H1 (cell line): ENCODE results near the gene WDR26. TPM values are rescaled to one million over a fixed set of nuclear protein-coding genes. Genes with fewer than 3 reads are reported as not detected.

ENCODE experiments used
- CTCF ChIA-PET: fragments of 300-600 bp; sonication (Branson Sonifier 250); formaldehyde crosslinking; loops from one replicate; lab custom pipeline; 2021; ENCODE audit not compliant: partially characterized antibody; lab: Charles Lee
- POLR2A ChIA-PET: fragments of 300-600 bp; sonication (Branson Sonifier 250); formaldehyde crosslinking; loops from one replicate; lab custom pipeline; 2021; ENCODE audit warnings: inconsistent platforms; ENCODE audit not compliant: partially characterized antibody; lab: Charles Lee
- DNase-seq, 2 experiments: peaks; one replicate each; pipeline versions ENCODE4 v3.0.0 to v3.0.0-alpha.2; 2010 to 2022; ENCODE audit warnings: low spot score in 2 of 2, low read depth in 1 of 2, mixed read lengths in 1 of 2
- FAIRE-seq: peaks from 2 replicates; lab custom pipeline; 2011; peaks lifted over from hg19 to GRCh38; lab: Jason Lieb, UNC
- H2AFZ ChIP-seq: 2 replicates; pipeline ENCODE4 v1.8.1; 2012; ENCODE audit warnings: low read length, inconsistent platforms
- H2AK5ac ChIP-seq: 2 replicates; pipeline ENCODE4 v1.6.1; 2013; ENCODE audit warnings: low read depth, low read length
- H2BK120ac ChIP-seq: replicated peaks from 2 replicates; pipeline ENCODE3; 2013; ENCODE audit warnings: low read depth, low read length, inconsistent platforms
- H2BK12ac ChIP-seq: 2 replicates; pipeline ENCODE4 v1.6.1; 2013; ENCODE audit warnings: low read depth, low read length
- H2BK15ac ChIP-seq: 2 replicates; pipeline ENCODE4 v1.6.1; 2013; ENCODE audit warnings: low read length
- H2BK20ac ChIP-seq: 2 replicates; pipeline ENCODE4 v1.6.1; 2013; ENCODE audit warnings: low read length
- H2BK5ac ChIP-seq: 2 replicates; pipeline ENCODE4 v1.6.1; 2013; ENCODE audit warnings: low read depth, low read length
- H3K14ac ChIP-seq: 2 replicates; pipeline ENCODE4 v1.6.1; 2013; ENCODE audit warnings: inconsistent platforms; ENCODE audit not compliant: insufficient read length
- H3K18ac ChIP-seq: 2 replicates; pipeline ENCODE4 v1.6.1; 2013; ENCODE audit warnings: low read length; ENCODE audit errors: extremely low read depth
- H3K23ac ChIP-seq: 2 replicates; pipeline ENCODE4 v1.6.1; 2013; ENCODE audit warnings: inconsistent platforms; ENCODE audit not compliant: insufficient read length
- H3K23me2 ChIP-seq: 2 replicates; pipeline ENCODE4 v1.6.1; 2013; ENCODE audit warnings: low read depth, low read length
- H3K27ac ChIP-seq: 2 replicates; pipeline ENCODE4 v1.6.1; 2011; ENCODE audit warnings: low read depth, low read length, inconsistent platforms
- H3K27me3 ChIP-seq, 4 experiments: replicated peaks in 1 of 4; 1 replicate in 1 of 4; 2 replicates in 3 of 4; pipeline versions ENCODE4 v1.6.1 to v1.8.1; 2011 to 2013; ENCODE audit warnings: low read length in 3 of 4, mild to moderate bottlenecking in 3 of 4, inconsistent platforms in 2 of 4, mixed read lengths in 2 of 4, moderate library complexity in 1 of 4; ENCODE audit not compliant: control insufficient read depth in 3 of 4, insufficient read depth in 3 of 4; ENCODE audit errors: extremely low read depth in 1 of 4
- H3K36me3 ChIP-seq, 4 experiments: 2 replicates each; pipeline versions ENCODE4 v1.6.1 to v1.8.1; 2011 to 2013; ENCODE audit warnings: mild to moderate bottlenecking in 4 of 4, low read length in 3 of 4, moderate library complexity in 2 of 4, control low read depth in 1 of 4, inconsistent platforms in 1 of 4; ENCODE audit not compliant: insufficient read depth in 4 of 4, control insufficient read depth in 2 of 4
- H3K4ac ChIP-seq: replicated peaks from 2 replicates; pipeline ENCODE3; 2013; ENCODE audit warnings: low read length, low read depth, mixed read lengths, inconsistent platforms; ENCODE audit not compliant: insufficient read length
- H3K4me1 ChIP-seq, 4 experiments: replicated peaks in 1 of 4; 1 replicate in 1 of 4; 2 replicates in 3 of 4; pipeline versions ENCODE4 v1.6.1 to v1.8.1; 2011 to 2013; ENCODE audit warnings: low read length in 3 of 4, inconsistent platforms in 2 of 4, mixed read lengths in 1 of 4; ENCODE audit not compliant: insufficient read depth in 4 of 4, control insufficient read depth in 3 of 4
- H3K4me2 ChIP-seq, 2 experiments: 2 replicates each; pipeline versions ENCODE4 v1.6.1 to v1.8.1; 2011 to 2013; ENCODE audit warnings: low read depth in 2 of 2, low read length in 2 of 2, control low read depth in 1 of 2, inconsistent platforms in 1 of 2, mild to moderate bottlenecking in 1 of 2; ENCODE audit not compliant: insufficient read depth in 1 of 2
- H3K4me3 ChIP-seq, 4 experiments: fragments of 200-600, 300-600 bp in 1 of 4; sonication (generic), shearing (Covaris generic), sonication (Bioruptor Twin) in 1 of 4; 2 replicates each; pipeline versions ENCODE4 v1.5.1 to v1.8.1; 2011 to 2016; ENCODE audit warnings: low read length in 4 of 4, low read depth in 3 of 4, control low read depth in 2 of 4, inconsistent platforms in 2 of 4, mild to moderate bottlenecking in 2 of 4, mixed read lengths in 1 of 4, moderate library complexity in 1 of 4; ENCODE audit not compliant: insufficient read depth in 2 of 4; ENCODE audit errors: extremely low read depth in 1 of 4
- H3K56ac ChIP-seq: replicated peaks from 2 replicates; pipeline ENCODE3; 2013; ENCODE audit warnings: low read depth, mild to moderate bottlenecking, mixed read lengths, low read length, inconsistent platforms; ENCODE audit not compliant: insufficient read length
- H3K79me1 ChIP-seq: 2 replicates; pipeline ENCODE4 v1.6.1; 2013; ENCODE audit warnings: low read depth, low read length, control low read depth
- H3K79me2 ChIP-seq, 2 experiments: 2 replicates each; pipeline versions ENCODE4 v1.6.1 to v1.8.1; 2012 to 2013; ENCODE audit warnings: low read length in 2 of 2, mild to moderate bottlenecking in 2 of 2, inconsistent platforms in 1 of 2; ENCODE audit not compliant: insufficient read depth in 2 of 2, control insufficient read depth in 1 of 2
- H3K9ac ChIP-seq, 4 experiments: replicated peaks in 1 of 4; 1 replicate in 1 of 4; 2 replicates in 3 of 4; pipeline versions ENCODE4 v1.6.1 to v1.8.1; 2011 to 2013; ENCODE audit warnings: low read depth in 3 of 4, low read length in 3 of 4, control low read depth in 2 of 4, mild to moderate bottlenecking in 2 of 4, moderate library complexity in 2 of 4, inconsistent platforms in 1 of 4; ENCODE audit errors: extremely low read depth in 1 of 4
- H3K9me3 ChIP-seq, 2 experiments: 2 replicates each; pipeline versions ENCODE4 v1.6.1 to v1.8.1; 2012 to 2013; ENCODE audit warnings: mild to moderate bottlenecking in 2 of 2, moderate library complexity in 2 of 2, control low read depth in 1 of 2, inconsistent platforms in 1 of 2, low read depth in 1 of 2, low read length in 1 of 2, mixed read lengths in 1 of 2; ENCODE audit not compliant: insufficient read depth in 2 of 2
- H4K20me1 ChIP-seq, 2 experiments: replicated peaks in 1 of 2; 2 replicates each; pipeline versions ENCODE3 to v1.8.1; 2011 to 2013; ENCODE audit warnings: inconsistent platforms in 2 of 2, low read length in 2 of 2, mild to moderate bottlenecking in 1 of 2; ENCODE audit not compliant: insufficient read depth in 2 of 2, control insufficient read depth in 1 of 2
- H4K5ac ChIP-seq: 2 replicates; pipeline ENCODE4 v1.6.1; 2013; ENCODE audit warnings: low read length, low read depth, mixed read lengths, inconsistent platforms; ENCODE audit not compliant: insufficient read length
- H4K8ac ChIP-seq: 2 replicates; pipeline ENCODE4 v1.8.0; 2013; ENCODE audit warnings: mild to moderate bottlenecking, moderate library complexity, low read length, inconsistent platforms; ENCODE audit not compliant: insufficient read depth; ENCODE audit errors: extremely low read depth
- H4K91ac ChIP-seq: replicated peaks from 2 replicates; pipeline ENCODE3; 2013; ENCODE audit warnings: low read length, mixed read lengths, inconsistent platforms; ENCODE audit not compliant: insufficient read length
- BCL11A ChIP-seq, 2 experiments: IDR thresholded peaks; one replicate each; pipeline ENCODE4 v1.6.1; 2011; ENCODE audit warnings: low read depth in 2 of 2, low read length in 2 of 2, mild to moderate bottlenecking in 2 of 2
- E2F6 ChIP-seq: IDR thresholded peaks from 2 replicates; pipeline ENCODE4 v1.6.1; 2012; ENCODE audit warnings: inconsistent platforms
- WGBS, 2 experiments: shearing (Covaris generic) in 1 of 2; methylation state at CpG; one replicate each; pipeline versions ENCODE4 v1.1.6 to v1.1.7; 2013 to 2015; ENCODE audit warnings: low lambda C conversion rate in 2 of 2, mixed read lengths in 2 of 2, inconsistent platforms in 1 of 2, low coverage in 1 of 2, missing lambda C conversion rate in 1 of 2; ENCODE audit not compliant: insufficient replicate concordance in 2 of 2, insufficient coverage in 1 of 2, insufficient read length in 1 of 2; ENCODE audit errors: extremely low coverage in 1 of 2, missing lambda C conversion rate in 1 of 2; 5-methylcytosine and 5-hydroxymethylcytosine counted together
- polyA plus RNA-seq, 7 experiments: library from polyadenylated mRNA; depleted of rRNA in 3 of 7; stranded (reverse) in 5 of 7; unstranded in 2 of 7; fragments of >200 nt in 5 of 7; fragments of 200-250 nt in 2 of 7; gene quantifications; 1 replicate in 5 of 7; 2 replicates in 1 of 7; 4 replicates in 1 of 7; pipeline versions ENCODE4 v1.2.1 to v1.2.3, GENCODE V29; 2011 to 2013; ENCODE audit warnings: missing spikeins in 2 of 7, mixed read lengths in 2 of 7
- total RNA-seq: library from RNA; stranded (reverse); fragmentation: NEBNext Ultra II Directional; extraction: Animal tissue kit (Norgen Biotek cat#: 25700); gene quantifications from 2 replicates; pipeline ENCODE4 v1.2.1, GENCODE V29; 2021

The WDR26 gene
- total and polyA plus RNA-seq, 2 of the 8 experiments (the other 6 are each of a cell fraction or from before 2014, with no cell fraction given), result 18.0 to 72.5 TPM

- Histone ChIP-seq H3K56ac (no peak overlapping the region), H4K8ac (no peak overlapping the region), H4K5ac (no peak overlapping the region), H3K23ac (no peak overlapping the region), H3K36me3 (peaks cover 16 to 93% (median 52%) of the 10 kb centered on the region in 4 experiments), H3K9ac (no peak overlapping the region), H3K18ac (no peak overlapping the region), H2BK20ac (no peak overlapping the region), H3K23me2 (no peaks in the 10 kb centered on the region), H3K14ac (no peak overlapping the region), H4K20me1 (peaks cover 0 to 2% of the 10 kb centered on the region in 2 experiments), H3K4me2 (no peak overlapping the region), H3K27me3 (no peaks in the 10 kb centered on the region), H4K91ac (no peak overlapping the region), H2BK15ac (no peak overlapping the region), H3K4me3 (no peak overlapping the region), H3K4me1 (no peaks in the 10 kb centered on the region), H2BK120ac (no peak overlapping the region), H2AFZ (no peak overlapping the region), H3K9me3 (no peaks in the 10 kb centered on the region), H3K79me1 (no peaks in the 10 kb centered on the region), H3K27ac (no peak overlapping the region), H2AK5ac (no peak overlapping the region), H2BK12ac (no peak overlapping the region), H3K4ac (no peak overlapping the region), H2BK5ac (no peak overlapping the region), H3K79me2 (0 out of 4 replicates have a peak, but pooled peaks cover 0 to 4% of the 10 kb centered on the region in 2 experiments)
- ChIA-PET POLR2A (interaction anchor here (0.5 to 1.1 kb wide), 2 partner anchors 8 to 11 kb away, joined by 3 to 6 read pairs; no protein-coding TSS in a partner anchor), CTCF (interaction anchor here (0.6 to 1.2 kb wide), 2 partner anchors 11 to 12 kb away, joined by 3 read pairs; no protein-coding TSS in a partner anchor)
- FAIRE-seq (no peak), DNase-seq (no peak)
- 93% methylated on average over 5 of the region's 5 CpGs; no CpG with 5 or more reads in 1 of the 2 experiments for WGBS, 2 experiments
- TF ChIP-seq E2F6, result no peak
- no peak for TF ChIP-seq BCL11A (IDR thresholded peaks at IDR 0.05; ENCODE audit: low read depth in 2 of 2, low read length in 2 of 2)
Observed at GRCh38 chr1:224373008-224373590, 61.5 kb downstream of the WDR26 start.
